Right lobe of liver (tissue), 4 donors: ENCODE data around the gene NATD1.

Experiments used
- POLR2A ChIP-seq: fragments of 450-650 bp; IDR thresholded peaks from one replicate; pipeline ENCODE4 v1.6.1; 2017; ENCODE audit warnings: antibody characterized with exemption, mild to moderate bottlenecking
- TF ChIP-seq, protein P1 (sequence below), 4 donors: fragments of 200-600 bp in 3 of 4; fragments of 450-650 bp in 1 of 4; IDR thresholded peaks; one replicate each; pipeline versions ENCODE4 v1.5.1 to v1.8.0; 2016 to 2022; ENCODE audit warnings: antibody characterized with exemption in 4 of 4, mild to moderate bottlenecking in 2 of 4
- donor health status: DM: no; HTN: no; CAD: no.
- donor health status: DM: no; HTN: no; CAD: no.
- donor health status: DM: no; HTN: yes; CAD: no.

DNA sequence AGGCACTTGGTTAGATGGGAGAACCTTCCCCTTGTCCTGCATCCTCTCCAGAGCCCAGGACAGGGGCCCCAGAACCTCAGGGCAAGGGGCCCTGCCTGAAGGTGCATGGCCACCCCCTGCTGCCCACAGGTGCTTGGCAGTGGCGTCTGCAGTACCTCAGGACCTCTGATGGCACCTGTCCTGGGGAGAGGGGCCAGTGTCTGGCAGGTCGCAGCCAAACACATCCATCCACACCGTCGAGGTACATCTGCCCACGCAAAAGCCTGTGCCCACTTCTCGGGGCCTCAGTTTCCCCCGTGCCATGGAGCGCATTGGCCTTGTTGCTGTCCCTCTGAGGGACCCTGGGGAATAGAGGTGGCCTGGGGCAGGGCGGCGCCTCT lies 40.6 kb upstream of the NATD1 start:
- TF ChIP-seq, protein P1, sequence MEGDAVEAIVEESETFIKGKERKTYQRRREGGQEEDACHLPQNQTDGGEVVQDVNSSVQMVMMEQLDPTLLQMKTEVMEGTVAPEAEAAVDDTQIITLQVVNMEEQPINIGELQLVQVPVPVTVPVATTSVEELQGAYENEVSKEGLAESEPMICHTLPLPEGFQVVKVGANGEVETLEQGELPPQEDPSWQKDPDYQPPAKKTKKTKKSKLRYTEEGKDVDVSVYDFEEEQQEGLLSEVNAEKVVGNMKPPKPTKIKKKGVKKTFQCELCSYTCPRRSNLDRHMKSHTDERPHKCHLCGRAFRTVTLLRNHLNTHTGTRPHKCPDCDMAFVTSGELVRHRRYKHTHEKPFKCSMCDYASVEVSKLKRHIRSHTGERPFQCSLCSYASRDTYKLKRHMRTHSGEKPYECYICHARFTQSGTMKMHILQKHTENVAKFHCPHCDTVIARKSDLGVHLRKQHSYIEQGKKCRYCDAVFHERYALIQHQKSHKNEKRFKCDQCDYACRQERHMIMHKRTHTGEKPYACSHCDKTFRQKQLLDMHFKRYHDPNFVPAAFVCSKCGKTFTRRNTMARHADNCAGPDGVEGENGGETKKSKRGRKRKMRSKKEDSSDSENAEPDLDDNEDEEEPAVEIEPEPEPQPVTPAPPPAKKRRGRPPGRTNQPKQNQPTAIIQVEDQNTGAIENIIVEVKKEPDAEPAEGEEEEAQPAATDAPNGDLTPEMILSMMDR (IDR thresholded peaks at IDR 0.05): no peak
- no peak for TF ChIP-seq POLR2A
